H1 (cell line): Measurements from ENCODE around the gene AVP. TPM values are rescaled to one million over a fixed set of nuclear protein-coding genes. Genes with fewer than 3 reads are reported as not detected.
"Not testable (repeated sequence)": the region's sequence is repeated elsewhere in the genome, so short reads cannot be mapped to it uniquely, and the experiment has no call there.

Experiments
- CTCF ChIA-PET: fragments of 300-600 bp; sonication (Branson Sonifier 250); formaldehyde crosslinking; loops from one replicate; lab custom pipeline; 2021; ENCODE audit not compliant: partially characterized antibody; lab: Charles Lee
- POLR2A ChIA-PET: fragments of 300-600 bp; sonication (Branson Sonifier 250); formaldehyde crosslinking; loops from one replicate; lab custom pipeline; 2021; ENCODE audit warnings: inconsistent platforms; ENCODE audit not compliant: partially characterized antibody; lab: Charles Lee
- DNase-seq, 2 experiments: peaks; one replicate each; pipeline versions ENCODE4 v3.0.0 to v3.0.0-alpha.2; 2010 to 2022; ENCODE audit warnings: low spot score in 2 of 2, low read depth in 1 of 2, mixed read lengths in 1 of 2
- FAIRE-seq: peaks from 2 replicates; lab custom pipeline; 2011; peaks lifted over from hg19 to GRCh38; lab: Jason Lieb, UNC
- H2AFZ ChIP-seq: 2 replicates; pipeline ENCODE4 v1.8.1; 2012; ENCODE audit warnings: low read length, inconsistent platforms
- H2AK5ac ChIP-seq: 2 replicates; pipeline ENCODE4 v1.6.1; 2013; ENCODE audit warnings: low read depth, low read length
- H2BK120ac ChIP-seq: replicated peaks from 2 replicates; pipeline ENCODE3; 2013; ENCODE audit warnings: low read depth, low read length, inconsistent platforms
- H2BK12ac ChIP-seq: 2 replicates; pipeline ENCODE4 v1.6.1; 2013; ENCODE audit warnings: low read depth, low read length
- H2BK15ac ChIP-seq: 2 replicates; pipeline ENCODE4 v1.6.1; 2013; ENCODE audit warnings: low read length
- H2BK20ac ChIP-seq: 2 replicates; pipeline ENCODE4 v1.6.1; 2013; ENCODE audit warnings: low read length
- H2BK5ac ChIP-seq: 2 replicates; pipeline ENCODE4 v1.6.1; 2013; ENCODE audit warnings: low read depth, low read length
- H3K14ac ChIP-seq: 2 replicates; pipeline ENCODE4 v1.6.1; 2013; ENCODE audit warnings: inconsistent platforms; ENCODE audit not compliant: insufficient read length
- H3K18ac ChIP-seq: 2 replicates; pipeline ENCODE4 v1.6.1; 2013; ENCODE audit warnings: low read length; ENCODE audit errors: extremely low read depth
- H3K23ac ChIP-seq: 2 replicates; pipeline ENCODE4 v1.6.1; 2013; ENCODE audit warnings: inconsistent platforms; ENCODE audit not compliant: insufficient read length
- H3K23me2 ChIP-seq: 2 replicates; pipeline ENCODE4 v1.6.1; 2013; ENCODE audit warnings: low read depth, low read length
- H3K27ac ChIP-seq: 2 replicates; pipeline ENCODE4 v1.6.1; 2011; ENCODE audit warnings: low read depth, low read length, inconsistent platforms
- H3K27me3 ChIP-seq, 4 experiments: replicated peaks in 1 of 4; 1 replicate in 1 of 4; 2 replicates in 3 of 4; pipeline versions ENCODE4 v1.6.1 to v1.8.1; 2011 to 2013; ENCODE audit warnings: low read length in 3 of 4, mild to moderate bottlenecking in 3 of 4, inconsistent platforms in 2 of 4, mixed read lengths in 2 of 4, moderate library complexity in 1 of 4; ENCODE audit not compliant: control insufficient read depth in 3 of 4, insufficient read depth in 3 of 4; ENCODE audit errors: extremely low read depth in 1 of 4
- H3K36me3 ChIP-seq, 4 experiments: 2 replicates each; pipeline versions ENCODE4 v1.6.1 to v1.8.1; 2011 to 2013; ENCODE audit warnings: mild to moderate bottlenecking in 4 of 4, low read length in 3 of 4, moderate library complexity in 2 of 4, control low read depth in 1 of 4, inconsistent platforms in 1 of 4; ENCODE audit not compliant: insufficient read depth in 4 of 4, control insufficient read depth in 2 of 4
- H3K4ac ChIP-seq: replicated peaks from 2 replicates; pipeline ENCODE3; 2013; ENCODE audit warnings: low read length, low read depth, mixed read lengths, inconsistent platforms; ENCODE audit not compliant: insufficient read length
- H3K4me1 ChIP-seq, 4 experiments: replicated peaks in 1 of 4; 1 replicate in 1 of 4; 2 replicates in 3 of 4; pipeline versions ENCODE4 v1.6.1 to v1.8.1; 2011 to 2013; ENCODE audit warnings: low read length in 3 of 4, inconsistent platforms in 2 of 4, mixed read lengths in 1 of 4; ENCODE audit not compliant: insufficient read depth in 4 of 4, control insufficient read depth in 3 of 4
- H3K4me2 ChIP-seq, 2 experiments: 2 replicates each; pipeline versions ENCODE4 v1.6.1 to v1.8.1; 2011 to 2013; ENCODE audit warnings: low read depth in 2 of 2, low read length in 2 of 2, control low read depth in 1 of 2, inconsistent platforms in 1 of 2, mild to moderate bottlenecking in 1 of 2; ENCODE audit not compliant: insufficient read depth in 1 of 2
- H3K4me3 ChIP-seq, 4 experiments: fragments of 200-600, 300-600 bp in 1 of 4; sonication (generic), shearing (Covaris generic), sonication (Bioruptor Twin) in 1 of 4; 2 replicates each; pipeline versions ENCODE4 v1.5.1 to v1.8.1; 2011 to 2016; ENCODE audit warnings: low read length in 4 of 4, low read depth in 3 of 4, control low read depth in 2 of 4, inconsistent platforms in 2 of 4, mild to moderate bottlenecking in 2 of 4, mixed read lengths in 1 of 4, moderate library complexity in 1 of 4; ENCODE audit not compliant: insufficient read depth in 2 of 4; ENCODE audit errors: extremely low read depth in 1 of 4
- H3K56ac ChIP-seq: replicated peaks from 2 replicates; pipeline ENCODE3; 2013; ENCODE audit warnings: low read depth, mild to moderate bottlenecking, mixed read lengths, low read length, inconsistent platforms; ENCODE audit not compliant: insufficient read length
- H3K79me1 ChIP-seq: 2 replicates; pipeline ENCODE4 v1.6.1; 2013; ENCODE audit warnings: low read depth, low read length, control low read depth
- H3K79me2 ChIP-seq, 2 experiments: 2 replicates each; pipeline versions ENCODE4 v1.6.1 to v1.8.1; 2012 to 2013; ENCODE audit warnings: low read length in 2 of 2, mild to moderate bottlenecking in 2 of 2, inconsistent platforms in 1 of 2; ENCODE audit not compliant: insufficient read depth in 2 of 2, control insufficient read depth in 1 of 2
- H3K9ac ChIP-seq, 4 experiments: replicated peaks in 1 of 4; 1 replicate in 1 of 4; 2 replicates in 3 of 4; pipeline versions ENCODE4 v1.6.1 to v1.8.1; 2011 to 2013; ENCODE audit warnings: low read depth in 3 of 4, low read length in 3 of 4, control low read depth in 2 of 4, mild to moderate bottlenecking in 2 of 4, moderate library complexity in 2 of 4, inconsistent platforms in 1 of 4; ENCODE audit errors: extremely low read depth in 1 of 4
- H3K9me3 ChIP-seq, 2 experiments: 2 replicates each; pipeline versions ENCODE4 v1.6.1 to v1.8.1; 2012 to 2013; ENCODE audit warnings: mild to moderate bottlenecking in 2 of 2, moderate library complexity in 2 of 2, control low read depth in 1 of 2, inconsistent platforms in 1 of 2, low read depth in 1 of 2, low read length in 1 of 2, mixed read lengths in 1 of 2; ENCODE audit not compliant: insufficient read depth in 2 of 2
- H4K20me1 ChIP-seq, 2 experiments: replicated peaks in 1 of 2; 2 replicates each; pipeline versions ENCODE3 to v1.8.1; 2011 to 2013; ENCODE audit warnings: inconsistent platforms in 2 of 2, low read length in 2 of 2, mild to moderate bottlenecking in 1 of 2; ENCODE audit not compliant: insufficient read depth in 2 of 2, control insufficient read depth in 1 of 2
- H4K5ac ChIP-seq: 2 replicates; pipeline ENCODE4 v1.6.1; 2013; ENCODE audit warnings: low read length, low read depth, mixed read lengths, inconsistent platforms; ENCODE audit not compliant: insufficient read length
- H4K8ac ChIP-seq: 2 replicates; pipeline ENCODE4 v1.8.0; 2013; ENCODE audit warnings: mild to moderate bottlenecking, moderate library complexity, low read length, inconsistent platforms; ENCODE audit not compliant: insufficient read depth; ENCODE audit errors: extremely low read depth
- H4K91ac ChIP-seq: replicated peaks from 2 replicates; pipeline ENCODE3; 2013; ENCODE audit warnings: low read length, mixed read lengths, inconsistent platforms; ENCODE audit not compliant: insufficient read length
- WGBS, 2 experiments: shearing (Covaris generic) in 1 of 2; methylation state at CpG; one replicate each; pipeline versions ENCODE4 v1.1.6 to v1.1.7; 2013 to 2015; ENCODE audit warnings: low lambda C conversion rate in 2 of 2, mixed read lengths in 2 of 2, inconsistent platforms in 1 of 2, low coverage in 1 of 2, missing lambda C conversion rate in 1 of 2; ENCODE audit not compliant: insufficient replicate concordance in 2 of 2, insufficient coverage in 1 of 2, insufficient read length in 1 of 2; ENCODE audit errors: extremely low coverage in 1 of 2, missing lambda C conversion rate in 1 of 2; 5-methylcytosine and 5-hydroxymethylcytosine counted together
- polyA plus RNA-seq, 7 experiments: library from polyadenylated mRNA; depleted of rRNA in 3 of 7; stranded (reverse) in 5 of 7; unstranded in 2 of 7; fragments of >200 nt in 5 of 7; fragments of 200-250 nt in 2 of 7; gene quantifications; 1 replicate in 5 of 7; 2 replicates in 1 of 7; 4 replicates in 1 of 7; pipeline versions ENCODE4 v1.2.1 to v1.2.3, GENCODE V29; 2011 to 2013; ENCODE audit warnings: missing spikeins in 2 of 7, mixed read lengths in 2 of 7
- total RNA-seq: library from RNA; stranded (reverse); fragmentation: NEBNext Ultra II Directional; extraction: Animal tissue kit (Norgen Biotek cat#: 25700); gene quantifications from 2 replicates; pipeline ENCODE4 v1.2.1, GENCODE V29; 2021

AVP gene
- total and polyA plus RNA-seq, 2 of the 8 experiments (the other 6 are each of a cell fraction or from before 2014, with no cell fraction given), result 0.18 TPM; not detected in 1

DNA sequence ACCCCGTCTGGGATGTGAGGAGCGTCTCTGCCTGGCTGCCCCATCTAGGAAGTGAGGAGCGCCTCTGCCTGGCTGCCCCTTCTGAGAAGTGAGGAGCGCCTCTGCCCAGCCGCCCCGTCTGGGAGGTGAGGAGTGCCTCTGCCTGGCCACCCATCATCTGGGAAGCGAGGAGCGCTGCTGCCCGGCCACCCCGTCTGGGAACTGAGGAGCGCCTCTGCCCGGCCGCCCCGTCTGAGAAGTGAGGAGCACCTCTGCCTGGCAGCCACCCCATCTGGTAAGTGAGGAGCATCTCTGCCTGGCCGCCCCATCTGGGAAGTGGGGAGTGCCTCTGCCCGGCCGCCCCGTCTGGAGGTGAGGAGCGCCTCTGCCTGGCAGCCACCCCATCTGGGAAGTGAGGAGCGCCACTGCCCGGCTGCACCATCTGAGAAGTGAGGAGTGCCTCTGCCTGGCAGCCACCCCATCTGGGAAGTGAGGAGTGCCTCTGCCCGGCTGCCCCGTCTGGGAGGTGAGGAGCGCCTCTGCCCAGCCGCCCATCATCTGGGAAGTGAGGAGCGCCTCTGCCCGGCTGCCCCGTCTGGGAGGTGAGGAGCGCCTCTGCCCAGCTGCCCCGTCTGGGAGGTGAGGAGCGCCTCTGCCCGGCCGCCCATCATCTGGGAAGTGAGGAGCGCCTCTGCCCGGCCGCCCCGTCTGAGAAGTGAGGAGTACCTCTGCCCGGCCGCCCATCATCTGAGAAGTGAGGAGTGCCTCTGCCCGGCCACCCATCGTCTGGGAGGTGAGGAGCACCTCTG is 40.4 kb upstream of the AVP start:
- H4K8ac ChIP-seq, H3K18ac ChIP-seq, H3K9ac ChIP-seq, H4K20me1 ChIP-seq, H3K27me3 ChIP-seq, CTCF ChIA-PET, H2BK15ac ChIP-seq, H3K4me1 ChIP-seq, H3K23ac ChIP-seq, H2AFZ ChIP-seq, POLR2A ChIA-PET, H3K4me3 ChIP-seq, H3K14ac ChIP-seq, H4K5ac ChIP-seq, H3K56ac ChIP-seq, H4K91ac ChIP-seq, H3K79me2 ChIP-seq, H2BK12ac ChIP-seq, H3K79me1 ChIP-seq, H3K27ac ChIP-seq, FAIRE-seq, H3K4me2 ChIP-seq, H2AK5ac ChIP-seq, H2BK120ac ChIP-seq, H2BK5ac ChIP-seq, H3K23me2 ChIP-seq, DNase-seq, H3K4ac ChIP-seq, H2BK20ac ChIP-seq: not testable (repeated sequence)
- Histone ChIP-seq H3K36me3 (peaks cover 0 to 25% (median 2%) of the 10 kb centered on the region in 4 experiments; a peak in 3 of 8 replicates), H3K9me3 (peaks cover 17 to 37% of the 10 kb centered on the region in 2 experiments)
- 89% methylated on average over 21 of the region's 41 CpGs; no CpG with 5 or more reads in 1 of the 2 experiments for WGBS, 2 experiments
